Heart left ventricle (tissue), 13 donors: ENCODE results near the gene TMEM37.

Source experiments
- POLR2A ChIP-seq, 2 donors: fragments of 450-650 bp; IDR thresholded peaks; one replicate each; pipeline ENCODE4 v1.6.1; 2017; ENCODE audit warnings: antibody characterized with exemption in 2 of 2, mild to moderate bottlenecking in 2 of 2, moderate library complexity in 2 of 2
- TF ChIP-seq, protein P1 (sequence below), 12 donors: fragments of 200-600 bp; sonication (generic) in 4 of 12; IDR thresholded peaks; one replicate each; pipeline versions ENCODE4 v1.5.0 to v1.8.0; 2018 to 2022; ENCODE audit warnings: antibody characterized with exemption in 12 of 12, mild to moderate bottlenecking in 5 of 12
- donor health status: ischemic (EF 13 %, LVEDD 7.1; RV severe dilation, severe dysfunction).
- donor health status: DM: no; HTN: yes; CAD: no.
- donor health status: DM: no; HTN: no; CAD: no.
- donor health status: ischemic (EF 25% LVEDD 6.9; RV normal size, moderate dysfunction).
- donor health status: ischemic (EF 25% LVEDD 5.7; RV mildly dilated, moderate dysfunction).
- donor health status: ischemic (EF 35%, LVEDD 5.7; RV mildly dilated, moderate dysfunction).
- donor health status: nonischemic (EF 11% LVEDD 7.7; RV severe dilation, severe dysfunction).
- donor health status: DM: yes; HTN: yes; CAD: no.
- donor health status: PGD.
- donor health status: ischemic (EF 29% LVEDD 5.4; RV normal size, mild dysfunction).
- donor health status: nonischemic (EF 23%, LVEDD 6.1; RV moderate dilation, normal function).

DNA sequence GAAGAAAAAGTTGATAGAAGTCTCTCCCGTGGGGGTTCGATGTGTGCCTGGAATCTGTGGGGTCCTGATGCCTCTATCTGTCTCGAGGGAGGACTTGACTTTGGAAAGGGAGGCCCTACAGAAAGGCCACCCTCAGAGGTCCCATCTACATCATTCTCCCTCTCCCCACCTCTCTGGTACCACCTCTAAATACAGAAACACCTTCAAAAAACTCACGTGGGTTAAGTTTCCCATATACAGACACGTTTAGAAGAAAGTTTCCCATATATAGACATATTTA lies 5.3 kb upstream of the TMEM37 start:
- TF ChIP-seq, protein P1, sequence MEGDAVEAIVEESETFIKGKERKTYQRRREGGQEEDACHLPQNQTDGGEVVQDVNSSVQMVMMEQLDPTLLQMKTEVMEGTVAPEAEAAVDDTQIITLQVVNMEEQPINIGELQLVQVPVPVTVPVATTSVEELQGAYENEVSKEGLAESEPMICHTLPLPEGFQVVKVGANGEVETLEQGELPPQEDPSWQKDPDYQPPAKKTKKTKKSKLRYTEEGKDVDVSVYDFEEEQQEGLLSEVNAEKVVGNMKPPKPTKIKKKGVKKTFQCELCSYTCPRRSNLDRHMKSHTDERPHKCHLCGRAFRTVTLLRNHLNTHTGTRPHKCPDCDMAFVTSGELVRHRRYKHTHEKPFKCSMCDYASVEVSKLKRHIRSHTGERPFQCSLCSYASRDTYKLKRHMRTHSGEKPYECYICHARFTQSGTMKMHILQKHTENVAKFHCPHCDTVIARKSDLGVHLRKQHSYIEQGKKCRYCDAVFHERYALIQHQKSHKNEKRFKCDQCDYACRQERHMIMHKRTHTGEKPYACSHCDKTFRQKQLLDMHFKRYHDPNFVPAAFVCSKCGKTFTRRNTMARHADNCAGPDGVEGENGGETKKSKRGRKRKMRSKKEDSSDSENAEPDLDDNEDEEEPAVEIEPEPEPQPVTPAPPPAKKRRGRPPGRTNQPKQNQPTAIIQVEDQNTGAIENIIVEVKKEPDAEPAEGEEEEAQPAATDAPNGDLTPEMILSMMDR (IDR thresholded peaks at IDR 0.05) = no peak
- no peak for TF ChIP-seq POLR2A (IDR thresholded peaks at IDR 0.05)
